ENCODE measurements around the gene GARS1. TPM values are rescaled to one million over a fixed set of nuclear protein-coding genes. Genes with fewer than 3 reads are reported as not detected.
"Not testable (repeated sequence)": the region's sequence is repeated elsewhere in the genome, so short reads cannot be mapped to it uniquely, and the experiment has no call there.

GARS1 gene
- polyA plus RNA-seq, 2 donors = 68.0 to 124 TPM

DNA sequence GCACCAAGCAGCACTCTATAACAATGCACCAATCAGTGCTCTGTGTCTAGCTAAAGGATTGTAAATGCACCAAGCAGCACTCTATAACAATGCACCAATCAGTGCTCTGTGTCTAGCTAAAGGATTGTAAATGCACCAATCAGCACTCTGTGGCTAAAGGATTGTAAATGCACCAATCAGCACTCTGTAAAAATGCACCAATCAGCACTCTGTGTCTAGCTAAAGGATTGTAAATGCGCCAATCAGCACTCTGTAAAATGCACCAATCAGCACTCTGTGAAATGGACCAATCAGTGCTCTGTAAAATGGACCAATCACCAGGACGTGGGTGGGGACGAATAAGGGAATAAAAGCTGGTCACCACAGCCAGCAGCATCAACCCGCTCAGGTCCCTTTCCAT, 24.4 kb upstream of the GARS1 start:
- 96 to 99% methylated on average over 4 of the region's 4 CpGs for WGBS, 2 donors
- H3K27ac ChIP-seq (ENCODE audit: low read depth in 2 of 2, low read length in 1 of 2); H3K4me1 ChIP-seq (ENCODE audit: control insufficient read depth in 2 of 2, insufficient read depth in 2 of 2, low read length in 1 of 2); H3K4me3 ChIP-seq (ENCODE audit: low read depth in 1 of 2, low read length in 2 of 2); H3K27me3 ChIP-seq (ENCODE audit: control insufficient read depth in 1 of 2, insufficient read depth in 2 of 2, low read length in 2 of 2); H3K9me3 ChIP-seq (ENCODE audit: control insufficient read depth in 2 of 2, insufficient read depth in 1 of 2, low read depth in 1 of 2, low read length in 1 of 2): not testable (repeated sequence)
- peaks cover 10 to 12% of the 10 kb centered on the region in 2 donors for H3K36me3 ChIP-seq (ENCODE audit: control insufficient read depth in 2 of 2, insufficient read depth in 2 of 2, low read length in 1 of 2)

DNA sequence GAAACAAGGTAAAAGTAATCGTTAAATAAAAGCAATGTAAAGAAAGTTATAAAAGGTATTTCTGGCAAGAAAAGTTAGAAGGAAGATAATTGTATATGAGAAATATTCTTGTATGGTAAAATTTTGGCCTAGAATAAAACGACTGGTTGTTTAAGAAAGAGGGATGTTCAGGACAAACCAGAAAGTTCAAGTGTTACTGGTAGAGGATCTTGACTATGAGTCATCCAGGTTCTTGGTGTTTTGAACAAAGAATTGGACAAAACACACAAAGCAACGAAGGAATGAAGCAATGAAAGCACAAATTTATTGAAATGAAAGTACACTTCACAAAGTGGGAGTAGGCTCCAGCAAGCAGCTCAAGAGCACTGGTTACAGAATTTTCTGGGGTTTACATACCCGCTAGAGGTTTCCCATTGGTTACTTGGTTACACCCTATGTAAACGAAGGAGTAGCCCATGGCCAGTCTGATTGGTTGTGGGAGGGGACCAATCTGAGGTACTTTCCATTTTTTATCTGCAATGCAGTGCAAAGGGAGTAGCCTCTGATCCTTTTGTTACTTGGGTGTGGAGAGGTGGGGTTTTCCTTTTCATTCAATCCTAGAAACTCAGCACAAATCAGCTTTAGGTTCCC, 22.4 kb upstream of the GARS1 start:
- H3K9me3 ChIP-seq (ENCODE audit: control insufficient read depth in 2 of 2, insufficient read depth in 1 of 2, low read depth in 1 of 2, low read length in 1 of 2) = peaks cover 0 to 3% of the 10 kb centered on the region in 2 donors
- H3K36me3 ChIP-seq (ENCODE audit: control insufficient read depth in 2 of 2, insufficient read depth in 2 of 2, low read length in 1 of 2) = peaks cover 3 to 9% of the 10 kb centered on the region in 2 donors
- no peaks in the 10 kb centered on the region for H3K4me1 ChIP-seq (ENCODE audit: control insufficient read depth in 2 of 2, insufficient read depth in 2 of 2, low read length in 1 of 2)
- H3K27ac ChIP-seq (ENCODE audit: low read depth in 2 of 2, low read length in 1 of 2) = peak overlapping the region; percentile 66 to 74
- no peaks in the 10 kb centered on the region for H3K27me3 ChIP-seq (ENCODE audit: control insufficient read depth in 1 of 2, insufficient read depth in 2 of 2, low read length in 2 of 2)
- 62 to 66% methylated on average over 5 of the region's 5 CpGs for WGBS, 2 donors
- no peak overlapping the region for H3K4me3 ChIP-seq (ENCODE audit: low read depth in 1 of 2, low read length in 2 of 2)

DNA sequence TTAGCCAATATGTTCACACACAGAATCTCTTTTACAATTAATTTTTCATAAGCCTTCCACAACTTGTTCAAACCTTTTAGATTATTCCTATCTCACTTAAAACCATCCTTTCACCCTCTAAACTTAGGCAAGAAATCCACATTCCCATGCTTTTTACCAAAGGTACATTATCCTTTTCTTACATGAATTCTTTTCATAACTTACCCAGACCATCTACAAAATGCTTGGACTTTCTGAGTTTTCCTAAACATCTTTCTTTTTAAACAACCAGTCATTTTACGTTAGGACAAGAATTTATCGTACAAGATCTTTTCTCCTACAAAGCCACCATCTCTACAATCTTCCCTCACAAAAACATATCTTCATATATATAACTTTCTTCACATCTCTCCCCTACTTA, 18.8 kb upstream of the GARS1 start:
- no peaks in the 10 kb centered on the region for H3K4me1 ChIP-seq (ENCODE audit: control insufficient read depth in 2 of 2, insufficient read depth in 2 of 2, low read length in 1 of 2)
- 97 to 100% methylated on average over 2 of the region's 2 CpGs for WGBS, 2 donors
- peaks cover 9 to 10% of the 10 kb centered on the region in 2 donors for H3K36me3 ChIP-seq (ENCODE audit: control insufficient read depth in 2 of 2, insufficient read depth in 2 of 2, low read length in 1 of 2)

DNA sequence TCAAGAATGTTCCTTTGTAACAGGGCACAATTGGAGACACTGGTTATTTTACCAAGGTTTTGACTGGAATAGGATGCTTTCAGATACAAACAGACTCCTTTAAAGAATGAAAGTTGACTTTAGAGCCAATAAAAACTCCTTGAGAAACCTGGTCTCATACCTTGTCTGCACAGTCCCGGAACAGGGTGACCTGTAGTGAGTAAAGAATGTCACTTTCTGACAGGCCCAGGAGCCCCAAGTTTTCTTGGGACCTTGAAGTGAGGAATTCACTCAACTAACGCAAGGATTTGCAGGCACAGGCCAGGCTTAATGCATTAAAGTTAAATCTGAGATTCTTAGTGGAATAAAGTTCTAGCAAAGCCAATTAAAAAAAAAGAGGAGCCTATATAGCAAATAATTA, 11.5 kb upstream of the GARS1 start:
- no peaks in the 10 kb centered on the region for H3K4me1 ChIP-seq (ENCODE audit: control insufficient read depth in 2 of 2, insufficient read depth in 2 of 2, low read length in 1 of 2)
- 91 to 96% methylated on average over 2 of the region's 2 CpGs for WGBS, 2 donors
- H3K36me3 ChIP-seq (ENCODE audit: control insufficient read depth in 2 of 2, insufficient read depth in 2 of 2, low read length in 1 of 2) = peaks cover 0 to 3% of the 10 kb centered on the region in 2 donors
- H3K27me3 ChIP-seq (ENCODE audit: control insufficient read depth in 1 of 2, insufficient read depth in 2 of 2, low read length in 2 of 2) = no peaks in the 10 kb centered on the region
- no peaks in the 10 kb centered on the region for H3K9me3 ChIP-seq (ENCODE audit: control insufficient read depth in 2 of 2, insufficient read depth in 1 of 2, low read depth in 1 of 2, low read length in 1 of 2)
- H3K27ac ChIP-seq (ENCODE audit: low read depth in 2 of 2, low read length in 1 of 2) = no peak overlapping the region
- H3K4me3 ChIP-seq (ENCODE audit: low read depth in 1 of 2, low read length in 2 of 2) = no peak overlapping the region

More for the DNA sequence above, 18.8 kb upstream of the GARS1 start:
- Histone ChIP-seq H3K9me3 (ENCODE audit: control insufficient read depth in 2 of 2, insufficient read depth in 1 of 2, low read depth in 1 of 2, low read length in 1 of 2) (no peaks in the 10 kb centered on the region), H3K27ac (ENCODE audit: low read depth in 2 of 2, low read length in 1 of 2) (no peak overlapping the region), H3K27me3 (ENCODE audit: control insufficient read depth in 1 of 2, insufficient read depth in 2 of 2, low read length in 2 of 2) (no peaks in the 10 kb centered on the region), H3K4me3 (ENCODE audit: low read depth in 1 of 2, low read length in 2 of 2) (no peak overlapping the region)

DNA sequence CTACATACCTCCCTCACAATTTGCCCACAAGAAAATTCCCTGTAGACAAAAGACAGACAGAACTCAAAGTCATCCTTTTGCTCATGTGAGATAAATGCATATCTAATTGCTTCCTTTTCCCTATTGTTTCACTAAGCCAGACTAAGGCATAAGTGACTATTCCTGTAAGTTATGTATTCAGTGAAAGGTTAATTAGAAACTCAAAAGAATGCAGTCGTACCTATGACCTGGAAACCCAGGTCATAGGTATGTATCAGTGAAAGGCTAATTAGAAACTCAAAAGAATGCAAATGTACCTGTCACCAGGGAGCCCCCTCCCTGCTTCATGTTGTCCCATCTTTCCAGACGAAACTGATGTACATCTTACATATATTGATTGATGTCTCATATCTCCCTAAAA, 10.3 kb upstream of the GARS1 start:
- H3K27ac ChIP-seq (ENCODE audit: low read depth in 2 of 2, low read length in 1 of 2) = no peak overlapping the region
- no peaks in the 10 kb centered on the region for H3K27me3 ChIP-seq (ENCODE audit: control insufficient read depth in 1 of 2, insufficient read depth in 2 of 2, low read length in 2 of 2)
- peaks cover 0 to 3% of the 10 kb centered on the region in 2 donors for H3K36me3 ChIP-seq (ENCODE audit: control insufficient read depth in 2 of 2, insufficient read depth in 2 of 2, low read length in 1 of 2)
- WGBS, 2 donors = 72 to 81% methylated on average over 2 of the region's 2 CpGs
- H3K4me3 ChIP-seq (ENCODE audit: low read depth in 1 of 2, low read length in 2 of 2) = no peak overlapping the region
- H3K4me1 ChIP-seq (ENCODE audit: control insufficient read depth in 2 of 2, insufficient read depth in 2 of 2, low read length in 1 of 2) = no peaks in the 10 kb centered on the region
- no peaks in the 10 kb centered on the region for H3K9me3 ChIP-seq (ENCODE audit: control insufficient read depth in 2 of 2, insufficient read depth in 1 of 2, low read depth in 1 of 2, low read length in 1 of 2)

DNA sequence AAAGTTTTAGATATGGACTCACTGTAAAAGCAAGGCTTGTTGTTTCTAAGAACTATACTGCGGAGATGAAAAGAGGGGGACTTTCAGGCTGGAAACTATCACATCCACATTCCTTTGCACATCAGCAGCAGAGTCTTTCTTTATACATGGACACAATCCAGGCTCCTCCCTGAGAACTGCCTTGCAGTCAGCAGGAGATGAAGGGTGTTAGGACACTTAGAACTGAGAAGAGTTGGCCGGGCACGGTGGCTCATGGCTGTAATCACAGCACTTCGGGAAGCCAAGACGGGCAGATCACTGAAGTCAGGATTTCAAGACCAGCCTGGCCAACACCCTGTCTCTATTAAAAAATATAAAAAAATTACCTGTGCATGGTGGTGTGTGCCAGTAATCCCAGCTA, 9.7 kb upstream of the GARS1 start:
- Histone ChIP-seq H3K27me3 (ENCODE audit: control insufficient read depth in 1 of 2, insufficient read depth in 2 of 2, low read length in 2 of 2) (no peaks in the 10 kb centered on the region), H3K4me3 (ENCODE audit: low read depth in 1 of 2, low read length in 2 of 2) (no peak overlapping the region), H3K4me1 (ENCODE audit: control insufficient read depth in 2 of 2, insufficient read depth in 2 of 2, low read length in 1 of 2) (no peaks in the 10 kb centered on the region), H3K36me3 (ENCODE audit: control insufficient read depth in 2 of 2, insufficient read depth in 2 of 2, low read length in 1 of 2) (peaks cover 0 to 3% of the 10 kb centered on the region in 2 donors), H3K27ac (ENCODE audit: low read depth in 2 of 2, low read length in 1 of 2) (no peak overlapping the region), H3K9me3 (ENCODE audit: control insufficient read depth in 2 of 2, insufficient read depth in 1 of 2, low read depth in 1 of 2, low read length in 1 of 2) (no peaks in the 10 kb centered on the region)
- 82 to 83% methylated on average over 5 of the region's 5 CpGs for WGBS, 2 donors

DNA sequence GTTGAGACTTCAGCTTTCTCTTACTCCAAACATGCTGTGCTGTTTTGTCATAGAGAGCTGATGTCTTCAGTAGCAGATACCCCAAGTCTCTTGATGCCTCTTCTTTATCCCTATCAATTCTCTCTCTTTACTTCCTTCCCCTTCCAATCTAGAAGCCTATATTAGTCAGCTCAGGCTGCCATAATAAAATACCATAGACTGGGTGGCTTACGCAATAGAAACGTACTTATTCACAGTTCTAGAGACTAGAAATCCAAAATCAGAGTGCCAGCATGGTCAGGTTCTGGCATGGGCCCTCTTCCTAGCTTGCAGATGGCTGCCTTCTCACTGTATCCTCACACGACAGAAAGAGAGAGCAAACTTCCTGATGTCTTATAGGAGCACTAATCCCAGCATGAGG, 9.0 kb upstream of the GARS1 start:
- H3K4me1 ChIP-seq (ENCODE audit: control insufficient read depth in 2 of 2, insufficient read depth in 2 of 2, low read length in 1 of 2) = no peaks in the 10 kb centered on the region
- no peaks in the 10 kb centered on the region for H3K27me3 ChIP-seq (ENCODE audit: control insufficient read depth in 1 of 2, insufficient read depth in 2 of 2, low read length in 2 of 2)
- H3K27ac ChIP-seq (ENCODE audit: low read depth in 2 of 2, low read length in 1 of 2) = no peak overlapping the region
- H3K9me3 ChIP-seq (ENCODE audit: control insufficient read depth in 2 of 2, insufficient read depth in 1 of 2, low read depth in 1 of 2, low read length in 1 of 2) = no peaks in the 10 kb centered on the region
- 80 to 82% methylated on average over 3 of the region's 3 CpGs for WGBS, 2 donors
- H3K4me3 ChIP-seq (ENCODE audit: low read depth in 1 of 2, low read length in 2 of 2) = no peak overlapping the region
- H3K36me3 ChIP-seq (ENCODE audit: control insufficient read depth in 2 of 2, insufficient read depth in 2 of 2, low read length in 1 of 2) = peaks cover 0 to 3% of the 10 kb centered on the region in 2 donors

DNA sequence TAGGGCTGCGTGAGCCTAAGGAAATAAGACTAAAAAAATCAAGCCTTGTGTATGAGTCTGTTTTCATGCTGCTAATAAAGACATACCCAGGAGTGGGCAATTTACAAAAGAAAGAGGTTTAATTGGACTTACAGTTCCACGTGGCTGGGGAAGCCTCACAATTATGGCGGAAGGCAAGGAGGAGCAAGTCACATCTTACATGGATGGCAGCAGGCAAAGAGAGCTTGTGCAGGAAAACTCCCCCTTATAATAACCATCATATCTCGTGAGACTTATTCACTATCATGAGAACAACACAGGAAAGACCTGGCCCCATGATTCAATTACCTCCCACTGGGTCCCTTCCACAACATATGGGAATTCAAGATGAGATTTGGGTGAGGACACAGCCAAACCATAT, 7.1 kb upstream of the GARS1 start:
- 89 to 95% methylated on average over 4 of the region's 4 CpGs for WGBS, 2 donors
- not testable (repeated sequence) for H3K36me3 ChIP-seq (ENCODE audit: control insufficient read depth in 2 of 2, insufficient read depth in 2 of 2, low read length in 1 of 2); H3K9me3 ChIP-seq (ENCODE audit: control insufficient read depth in 2 of 2, insufficient read depth in 1 of 2, low read depth in 1 of 2, low read length in 1 of 2); H3K27me3 ChIP-seq (ENCODE audit: control insufficient read depth in 1 of 2, insufficient read depth in 2 of 2, low read length in 2 of 2); H3K4me1 ChIP-seq (ENCODE audit: control insufficient read depth in 2 of 2, insufficient read depth in 2 of 2, low read length in 1 of 2); H3K27ac ChIP-seq (ENCODE audit: low read depth in 2 of 2, low read length in 1 of 2); H3K4me3 ChIP-seq (ENCODE audit: low read depth in 1 of 2, low read length in 2 of 2)

DNA sequence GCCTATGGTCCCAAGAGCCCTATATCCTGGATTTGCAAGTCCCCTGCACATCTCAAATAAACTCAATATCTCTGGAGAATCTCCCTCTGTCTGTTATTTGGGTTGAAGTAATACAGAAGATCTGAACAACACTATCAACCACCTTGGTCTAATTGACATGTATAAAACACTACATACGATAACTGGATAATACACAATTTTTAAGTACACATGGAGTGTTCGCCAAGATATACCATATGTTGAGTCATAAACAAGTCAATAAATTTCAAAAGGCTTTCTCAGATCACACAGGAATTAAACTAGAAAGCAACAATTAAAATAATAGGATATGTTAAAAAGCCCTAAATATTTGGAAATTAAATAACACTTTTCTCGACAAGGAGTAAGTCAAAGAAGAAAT, 5.6 kb upstream of the GARS1 start:
- Histone ChIP-seq H3K4me3 (ENCODE audit: low read depth in 1 of 2, low read length in 2 of 2) (no peak overlapping the region), H3K9me3 (ENCODE audit: control insufficient read depth in 2 of 2, insufficient read depth in 1 of 2, low read depth in 1 of 2, low read length in 1 of 2) (no peaks in the 10 kb centered on the region), H3K4me1 (ENCODE audit: control insufficient read depth in 2 of 2, insufficient read depth in 2 of 2, low read length in 1 of 2) (no peaks in the 10 kb centered on the region), H3K36me3 (ENCODE audit: control insufficient read depth in 2 of 2, insufficient read depth in 2 of 2, low read length in 1 of 2) (peaks cover 0 to 3% of the 10 kb centered on the region in 2 donors), H3K27me3 (ENCODE audit: control insufficient read depth in 1 of 2, insufficient read depth in 2 of 2, low read length in 2 of 2) (no peaks in the 10 kb centered on the region), H3K27ac (ENCODE audit: low read depth in 2 of 2, low read length in 1 of 2) (no peak overlapping the region)
- WGBS, 2 donors = 96 to 98% methylated on average over 3 of the region's 3 CpGs

DNA sequence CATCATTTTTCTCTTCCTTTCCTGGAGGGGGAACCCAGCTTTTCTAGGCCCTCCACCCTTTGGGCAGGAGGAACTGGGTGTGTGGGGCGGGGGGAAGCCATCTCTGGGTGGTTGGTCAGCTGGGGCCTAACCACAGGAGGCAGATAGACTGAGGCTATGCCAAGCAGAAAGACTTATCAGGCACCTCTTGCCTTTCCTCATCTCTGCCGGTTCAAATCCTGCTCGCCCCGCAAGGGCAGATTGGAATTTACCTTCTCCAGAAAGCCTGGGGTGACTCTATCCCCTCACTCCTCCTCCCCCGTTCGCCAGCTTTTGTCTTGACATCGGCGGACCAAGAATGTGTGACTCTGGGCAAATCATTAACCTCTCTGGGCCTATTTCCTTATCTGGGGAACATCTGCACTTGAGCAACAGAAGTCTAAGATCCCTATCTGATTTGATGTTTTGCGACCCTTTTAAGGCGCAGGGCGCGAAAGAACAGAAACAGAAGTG, 584 bp upstream of the GARS1 start:
- Histone ChIP-seq H3K4me3 (ENCODE audit: low read depth in 1 of 2, low read length in 2 of 2) (peak overlapping the region; percentile 90 to 91), H3K4me1 (ENCODE audit: control insufficient read depth in 2 of 2, insufficient read depth in 2 of 2, low read length in 1 of 2) (no peaks in the 10 kb centered on the region), H3K27me3 (ENCODE audit: control insufficient read depth in 1 of 2, insufficient read depth in 2 of 2, low read length in 2 of 2) (no peaks in the 10 kb centered on the region), H3K9me3 (ENCODE audit: control insufficient read depth in 2 of 2, insufficient read depth in 1 of 2, low read depth in 1 of 2, low read length in 1 of 2) (no peaks in the 10 kb centered on the region), H3K36me3 (ENCODE audit: control insufficient read depth in 2 of 2, insufficient read depth in 2 of 2, low read length in 1 of 2) (no peaks in the 10 kb centered on the region), H3K27ac (ENCODE audit: low read depth in 2 of 2, low read length in 1 of 2) (peak overlapping the region; percentile 96 to 98)
- 0% methylated on average over 12 of the region's 12 CpGs for WGBS, 2 donors

Measured in esophagus (tissue), 2 donors.